Measurements from ENCODE around the gene CFAP299. TPM values are rescaled to one million over a fixed set of nuclear protein-coding genes. Genes with fewer than 3 reads are reported as not detected.
"Not testable (repeated sequence)": the region's sequence is repeated elsewhere in the genome, so short reads cannot be mapped to it uniquely, and the experiment has no call there.

Gene CFAP299
- total and polyA plus RNA-seq, 3 experiments from 2014 or later = not detected

DNA sequence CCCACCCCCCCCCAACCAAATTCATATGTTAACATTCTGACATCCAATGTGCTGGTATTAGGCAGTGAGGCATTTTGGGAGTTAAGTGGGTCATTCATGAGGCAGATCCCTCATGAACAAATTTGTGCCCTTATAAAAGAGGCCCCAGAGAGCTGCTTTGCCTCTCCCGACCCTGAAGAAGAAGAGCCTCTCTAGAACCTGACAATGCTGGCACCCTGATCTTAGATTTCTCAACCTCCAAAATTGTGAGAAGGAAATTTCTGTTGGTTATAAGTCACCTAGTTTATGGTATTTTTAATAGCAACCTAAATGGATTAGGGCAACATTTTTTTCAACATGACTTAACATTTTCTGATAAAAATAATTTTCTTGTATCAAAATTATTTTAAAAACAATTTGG, 296.3 kb downstream of the CFAP299 start:
- CTCF ChIA-PET = interaction anchor here (0.9 kb wide), 1 partner anchor 12 kb away, joined by 3 read pairs; no protein-coding TSS in a partner anchor
- no peaks in the 10 kb centered on the region for H3K27me3 ChIP-seq (ENCODE audit: insufficient read depth, low read length, poor library complexity, severe bottlenecking)
- H3K9me3 ChIP-seq (ENCODE audit: low read length) = no peaks in the 10 kb centered on the region
- H3K4me1 ChIP-seq (ENCODE audit: insufficient read depth, low read length) = no peaks in the 10 kb centered on the region
- no peaks in the 10 kb centered on the region for H3K27me3 Mint-ChIP-seq
- no peak overlapping the region for H3K27ac Mint-ChIP-seq
- no peak for DNase-seq
- H3K4me1 Mint-ChIP-seq = no peaks in the 10 kb centered on the region
- peaks cover 0 to 6% (median 0%) of the 10 kb centered on the region in 3 donors for H3K36me3 Mint-ChIP-seq
- peaks cover 0 to 6% (median 2%) of the 10 kb centered on the region in 5 donors for H3K9me3 Mint-ChIP-seq
- no peaks in the 10 kb centered on the region for H3K36me3 ChIP-seq (ENCODE audit: insufficient read depth, low read length)
- POLR2A ChIA-PET = no interaction called here
- no peak overlapping the region for H3K4me3 ChIP-seq (ENCODE audit: low read length)
- H3K4me3 Mint-ChIP-seq = no peak overlapping the region
- H3K27ac ChIP-seq (ENCODE audit: low read depth, low read length) = no peak overlapping the region

DNA sequence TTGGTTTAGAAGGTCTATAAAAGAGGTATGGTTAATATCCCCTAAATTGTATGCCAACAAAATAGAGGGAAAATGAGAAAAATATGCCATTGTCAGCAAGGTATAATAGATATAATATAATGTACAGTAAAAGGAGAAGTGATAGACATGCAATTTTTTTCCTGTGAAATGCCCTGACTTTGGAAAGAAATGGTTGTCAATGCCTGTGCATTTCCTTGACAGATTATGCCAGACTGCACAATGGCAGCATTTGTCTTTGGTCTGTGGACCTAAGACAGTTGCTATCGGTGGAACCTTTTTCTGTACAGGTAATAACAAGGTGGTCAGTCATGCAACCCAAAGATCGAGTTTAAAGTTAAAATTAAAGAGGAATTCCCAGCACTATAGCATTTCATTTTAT, 301.7 kb downstream of the CFAP299 start:
- Mint-ChIP-seq H3K36me3 (no peaks in the 10 kb centered on the region), H3K4me1 (no peaks in the 10 kb centered on the region), H3K9me3 (no peaks in the 10 kb centered on the region), H3K27ac (no peak overlapping the region), H3K27me3 (no peaks in the 10 kb centered on the region), H3K4me3 (no peak overlapping the region)
- DNase-seq = no peak
- ChIA-PET CTCF (no interaction called here), POLR2A (no interaction called here)
- Histone ChIP-seq H3K4me3 (ENCODE audit: low read length) (no peak overlapping the region), H3K4me1 (ENCODE audit: insufficient read depth, low read length) (no peaks in the 10 kb centered on the region), H3K27ac (ENCODE audit: low read depth, low read length) (no peak overlapping the region), H3K27me3 (ENCODE audit: insufficient read depth, low read length, poor library complexity, severe bottlenecking) (no peaks in the 10 kb centered on the region), H3K9me3 (ENCODE audit: low read length) (no peaks in the 10 kb centered on the region), H3K36me3 (ENCODE audit: insufficient read depth, low read length) (no peaks in the 10 kb centered on the region)

DNA sequence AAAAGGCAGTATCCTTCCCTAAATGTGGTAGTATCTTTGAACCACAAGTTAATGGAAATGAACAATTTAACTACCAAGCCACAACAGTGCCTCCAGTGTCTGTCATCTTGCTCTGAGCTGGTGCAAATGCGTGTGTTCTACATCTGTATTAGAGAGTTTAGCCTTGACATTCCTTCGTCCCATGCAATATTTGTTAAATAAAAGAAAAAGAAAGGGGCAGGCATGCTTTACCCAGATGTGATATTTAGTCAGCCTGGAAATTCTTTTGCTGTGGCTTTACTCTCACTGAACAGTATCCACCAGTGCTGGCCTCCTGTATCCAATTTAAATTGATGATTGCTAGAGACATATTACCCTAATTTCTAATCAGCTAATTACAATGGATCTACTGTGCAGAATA, 310.5 kb downstream of the CFAP299 start:
- Histone ChIP-seq H3K9me3 (ENCODE audit: low read length) (no peaks in the 10 kb centered on the region), H3K4me3 (ENCODE audit: low read length) (no peak overlapping the region), H3K27me3 (ENCODE audit: insufficient read depth, low read length, poor library complexity, severe bottlenecking) (no peaks in the 10 kb centered on the region), H3K4me1 (ENCODE audit: insufficient read depth, low read length) (no peaks in the 10 kb centered on the region), H3K27ac (ENCODE audit: low read depth, low read length) (no peak overlapping the region), H3K36me3 (ENCODE audit: insufficient read depth, low read length) (no peaks in the 10 kb centered on the region)
- no peak for DNase-seq
- ChIA-PET POLR2A (no interaction called here), CTCF (interaction anchor here (1.4 kb wide), 1 partner anchor 9 kb away, joined by 3 read pairs; no protein-coding TSS in a partner anchor)
- H3K9me3 Mint-ChIP-seq = no peaks in the 10 kb centered on the region
- H3K4me3 Mint-ChIP-seq = no peak overlapping the region
- peaks cover 0 to 1% of the 10 kb centered on the region in 2 donors for H3K27me3 Mint-ChIP-seq
- H3K27ac Mint-ChIP-seq = no peak overlapping the region
- no peaks in the 10 kb centered on the region for H3K36me3 Mint-ChIP-seq
- H3K4me1 Mint-ChIP-seq = no peaks in the 10 kb centered on the region

DNA sequence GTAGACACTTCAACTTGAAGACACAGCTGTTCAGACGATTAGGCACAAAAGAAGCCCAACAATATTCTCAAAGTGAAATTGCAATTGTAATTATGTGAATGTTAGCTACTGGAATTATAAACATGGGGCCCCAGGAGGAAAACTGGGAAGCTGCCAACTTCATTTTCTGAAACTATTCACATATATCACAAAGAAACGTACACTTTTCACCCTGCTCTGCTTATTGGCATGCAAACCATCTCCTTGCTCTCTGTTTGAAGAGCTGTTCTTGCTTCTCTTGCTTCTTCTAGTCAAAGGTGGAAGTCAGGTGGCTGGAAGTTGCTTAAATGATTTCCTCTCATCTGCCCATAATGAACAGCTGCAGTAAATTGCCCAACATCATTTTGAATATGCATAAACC, 320.1 kb downstream of the CFAP299 start:
- H3K9me3 ChIP-seq (ENCODE audit: low read length) = no peaks in the 10 kb centered on the region
- H3K4me3 ChIP-seq (ENCODE audit: low read length) = no peak overlapping the region
- ChIA-PET POLR2A (no interaction called here), CTCF (no interaction called here)
- H3K36me3 ChIP-seq (ENCODE audit: insufficient read depth, low read length) = no peaks in the 10 kb centered on the region
- DNase-seq = no peak
- H3K27me3 Mint-ChIP-seq = peaks cover 6 to 10% of the 10 kb centered on the region in 2 donors
- H3K27ac Mint-ChIP-seq = no peak overlapping the region
- no peak overlapping the region for H3K4me3 Mint-ChIP-seq
- H3K36me3 Mint-ChIP-seq = peaks cover 0 to 4% (median 0%) of the 10 kb centered on the region in 3 donors
- peaks cover 0 to 3% (median 3%) of the 10 kb centered on the region in 5 donors for H3K9me3 Mint-ChIP-seq
- peaks cover 4 to 9% (median 7%) of the 10 kb centered on the region in 3 donors for H3K4me1 Mint-ChIP-seq
- H3K27me3 ChIP-seq (ENCODE audit: insufficient read depth, low read length, poor library complexity, severe bottlenecking) = no peaks in the 10 kb centered on the region
- H3K4me1 ChIP-seq (ENCODE audit: insufficient read depth, low read length) = no peaks in the 10 kb centered on the region
- no peak overlapping the region for H3K27ac ChIP-seq (ENCODE audit: low read depth, low read length)

DNA sequence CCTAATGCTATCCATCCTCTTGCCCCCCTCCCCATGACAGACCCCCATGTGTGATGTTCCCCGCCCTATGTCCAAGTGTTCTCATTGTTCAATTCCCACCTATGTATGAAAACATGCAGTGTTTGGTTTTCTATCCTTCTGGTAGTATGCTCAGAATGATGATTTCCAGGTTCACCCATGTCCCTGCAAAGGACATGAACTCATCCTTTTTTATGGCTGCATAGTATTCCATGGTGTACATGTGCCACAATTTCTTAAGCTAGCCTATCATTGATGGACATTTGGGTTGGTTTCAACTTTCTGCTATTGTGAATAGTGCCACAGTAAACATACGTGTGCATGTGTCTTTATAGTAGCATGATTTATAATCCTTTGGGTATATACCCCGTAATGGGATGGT, 334.6 kb downstream of the CFAP299 start:
- H3K9me3 Mint-ChIP-seq; H3K27me3 Mint-ChIP-seq; H3K9me3 ChIP-seq (ENCODE audit: low read length); H3K4me3 ChIP-seq (ENCODE audit: low read length); H3K27ac Mint-ChIP-seq; H3K4me3 Mint-ChIP-seq; H3K4me1 ChIP-seq (ENCODE audit: insufficient read depth, low read length); DNase-seq; H3K36me3 ChIP-seq (ENCODE audit: insufficient read depth, low read length); POLR2A ChIA-PET; H3K27ac ChIP-seq (ENCODE audit: low read depth, low read length); H3K27me3 ChIP-seq (ENCODE audit: insufficient read depth, low read length, poor library complexity, severe bottlenecking); H3K4me1 Mint-ChIP-seq; CTCF ChIA-PET: not testable (repeated sequence)
- H3K36me3 Mint-ChIP-seq = peaks cover 0 to 16% (median 0%) of the 10 kb centered on the region in 3 donors

DNA sequence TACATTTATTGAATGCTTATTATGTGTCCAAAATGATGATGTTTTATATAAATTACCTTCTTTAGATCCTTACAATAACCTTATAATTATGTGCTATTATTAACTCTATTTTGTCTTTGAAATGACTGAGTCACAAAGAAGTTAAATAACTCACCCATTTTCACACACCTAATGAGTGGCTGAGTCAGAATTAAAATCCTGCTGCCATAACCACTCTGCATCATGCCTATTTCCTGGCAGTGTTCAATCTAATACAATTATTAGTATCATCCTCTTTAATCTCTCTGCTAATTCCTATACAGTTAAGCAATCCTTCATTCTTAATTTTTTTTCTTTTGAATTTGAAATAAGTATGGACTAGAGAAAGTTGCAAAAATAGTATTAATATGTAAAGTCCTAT, 342.9 kb downstream of the CFAP299 start:
- H3K27ac ChIP-seq (ENCODE audit: low read depth, low read length) = no peak overlapping the region
- H3K27ac Mint-ChIP-seq = no peak overlapping the region

DNA sequence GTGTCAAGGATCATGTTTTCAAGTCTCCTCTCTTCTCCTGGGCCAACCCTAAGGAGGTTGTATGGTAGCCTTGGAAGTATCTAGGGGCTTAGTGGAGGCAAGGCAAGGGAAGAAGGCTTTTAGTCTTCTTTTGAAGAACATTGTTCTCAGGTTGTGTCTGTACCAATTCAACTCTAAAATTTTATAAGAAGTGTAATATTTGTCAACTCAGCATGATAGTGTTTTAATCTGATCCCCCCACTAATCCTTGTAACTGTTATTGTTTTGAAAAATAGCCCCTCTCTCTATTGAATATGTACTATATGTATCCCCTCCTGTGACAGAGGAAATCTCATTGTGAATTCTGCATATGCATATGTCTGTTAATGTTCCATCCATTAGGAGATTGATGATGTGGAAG, 345.4 kb downstream of the CFAP299 start:
- Mint-ChIP-seq H3K27ac (no peak overlapping the region), H3K4me1 (peaks cover 0 to 7% (median 5%) of the 10 kb centered on the region in 3 donors), H3K9me3 (no peaks in the 10 kb centered on the region), H3K27me3 (peaks cover 13 to 41% of the 10 kb centered on the region in 2 donors), H3K4me3 (no peak overlapping the region), H3K36me3 (peaks cover 0 to 10% (median 0%) of the 10 kb centered on the region in 3 donors)
- Histone ChIP-seq H3K27ac (ENCODE audit: low read depth, low read length) (no peak overlapping the region), H3K9me3 (ENCODE audit: low read length) (no peaks in the 10 kb centered on the region), H3K4me3 (ENCODE audit: low read length) (no peak overlapping the region), H3K27me3 (ENCODE audit: insufficient read depth, low read length, poor library complexity, severe bottlenecking) (no peaks in the 10 kb centered on the region), H3K36me3 (ENCODE audit: insufficient read depth, low read length) (no peaks in the 10 kb centered on the region), H3K4me1 (ENCODE audit: insufficient read depth, low read length) (no peaks in the 10 kb centered on the region)
- POLR2A ChIA-PET = no interaction called here
- CTCF ChIA-PET = no interaction called here
- no peak for DNase-seq

More for the DNA sequence above, 342.9 kb downstream of the CFAP299 start:
- POLR2A ChIA-PET = no interaction called here
- H3K4me1 Mint-ChIP-seq = peaks cover 0 to 7% (median 5%) of the 10 kb centered on the region in 3 donors
- CTCF ChIA-PET = no interaction called here
- H3K27me3 Mint-ChIP-seq = peaks cover 18 to 44% of the 10 kb centered on the region in 2 donors
- H3K36me3 Mint-ChIP-seq = peaks cover 0 to 13% (median 0%) of the 10 kb centered on the region in 3 donors
- no peaks in the 10 kb centered on the region for H3K27me3 ChIP-seq (ENCODE audit: insufficient read depth, low read length, poor library complexity, severe bottlenecking)
- H3K4me3 ChIP-seq (ENCODE audit: low read length) = no peak overlapping the region
- no peaks in the 10 kb centered on the region for H3K9me3 Mint-ChIP-seq
- DNase-seq = no peak
- no peak overlapping the region for H3K4me3 Mint-ChIP-seq
- H3K4me1 ChIP-seq (ENCODE audit: insufficient read depth, low read length) = no peaks in the 10 kb centered on the region
- no peaks in the 10 kb centered on the region for H3K36me3 ChIP-seq (ENCODE audit: insufficient read depth, low read length)
- no peaks in the 10 kb centered on the region for H3K9me3 ChIP-seq (ENCODE audit: low read length)

DNA sequence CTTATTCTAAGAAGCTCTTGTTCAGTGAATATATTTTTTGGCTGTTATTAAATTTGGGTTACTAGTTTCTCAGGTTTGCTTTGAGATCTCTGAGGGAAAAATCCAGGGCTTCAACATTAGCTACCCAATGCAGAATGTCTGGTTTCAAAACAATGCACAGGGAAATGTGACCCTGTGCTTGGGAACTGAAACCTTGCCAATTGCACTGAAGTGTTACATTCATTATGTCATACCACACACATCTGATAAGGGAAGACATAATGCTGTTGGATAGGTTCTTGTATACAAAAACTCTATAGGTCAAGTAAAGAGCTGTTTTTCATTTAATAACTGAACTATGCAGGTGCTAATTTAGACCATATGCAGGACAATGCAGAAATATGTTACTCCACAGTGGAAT, 349.7 kb downstream of the CFAP299 start:
- DNase-seq = no peak

DNA sequence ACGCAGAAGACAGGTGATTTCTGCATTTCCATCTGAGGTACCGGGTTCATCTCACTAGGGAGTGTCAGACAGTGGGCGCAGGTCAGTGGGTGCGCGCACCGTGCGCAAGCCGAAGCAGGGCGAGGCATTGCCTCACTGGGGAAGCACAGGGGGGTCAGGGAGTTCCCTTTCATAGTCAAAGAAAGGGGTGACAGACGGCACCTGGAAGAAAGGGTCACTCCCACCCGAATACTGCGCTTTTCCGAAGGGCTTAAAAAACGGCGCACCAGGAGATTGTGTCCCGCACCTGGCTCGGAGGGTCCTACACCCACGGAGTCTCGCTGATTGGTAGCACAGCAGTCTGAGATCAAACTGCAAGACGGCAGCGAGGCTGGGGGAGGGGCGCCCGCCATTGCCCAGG, 352.2 kb downstream of the CFAP299 start:
- H3K4me3 Mint-ChIP-seq; H3K27ac ChIP-seq (ENCODE audit: low read depth, low read length); H3K9me3 Mint-ChIP-seq; H3K4me1 ChIP-seq (ENCODE audit: insufficient read depth, low read length); POLR2A ChIA-PET; H3K36me3 Mint-ChIP-seq; H3K4me3 ChIP-seq (ENCODE audit: low read length); H3K9me3 ChIP-seq (ENCODE audit: low read length); H3K4me1 Mint-ChIP-seq; H3K27me3 ChIP-seq (ENCODE audit: insufficient read depth, low read length, poor library complexity, severe bottlenecking); H3K36me3 ChIP-seq (ENCODE audit: insufficient read depth, low read length); DNase-seq: not testable (repeated sequence)
- Mint-ChIP-seq H3K27ac (peak overlapping the region in 1 of 8 donors; percentile 42), H3K27me3 (peaks cover 5 to 19% of the 10 kb centered on the region in 2 donors)
- CTCF ChIA-PET = interaction anchor here (1.0 kb wide), 1 partner anchor 69 kb away, joined by 3 read pairs; no protein-coding TSS in a partner anchor

More for the DNA sequence above, 349.7 kb downstream of the CFAP299 start:
- no peaks in the 10 kb centered on the region for H3K9me3 ChIP-seq (ENCODE audit: low read length)
- H3K36me3 ChIP-seq (ENCODE audit: insufficient read depth, low read length) = no peaks in the 10 kb centered on the region
- no peaks in the 10 kb centered on the region for H3K27me3 ChIP-seq (ENCODE audit: insufficient read depth, low read length, poor library complexity, severe bottlenecking)
- no peaks in the 10 kb centered on the region for H3K9me3 Mint-ChIP-seq
- no peaks in the 10 kb centered on the region for H3K4me1 ChIP-seq (ENCODE audit: insufficient read depth, low read length)
- ChIA-PET POLR2A (no interaction called here), CTCF (no interaction called here)
- H3K27ac ChIP-seq (ENCODE audit: low read depth, low read length) = no peak overlapping the region
- H3K36me3 Mint-ChIP-seq = peaks cover 0 to 9% (median 0%) of the 10 kb centered on the region in 3 donors
- H3K4me1 Mint-ChIP-seq = no peaks in the 10 kb centered on the region
- H3K27ac Mint-ChIP-seq = no peak overlapping the region
- H3K4me3 Mint-ChIP-seq = no peak overlapping the region
- peaks cover 6 to 37% of the 10 kb centered on the region in 2 donors for H3K27me3 Mint-ChIP-seq
- no peak overlapping the region for H3K4me3 ChIP-seq (ENCODE audit: low read length)

Data from CD8-positive, alpha-beta memory T cell (primary cell).